HEK293 (cell line): ENCODE data around the gene ZNF451.

ENCODE experiments used
- CTCF ChIA-PET: fragments of 350-600 bp; formaldehyde crosslinking; extraction: SDS; loops from one replicate; lab custom pipeline; 2021; ENCODE audit warnings: antibody characterized with exemption; lab: Yijun Ruan, JAX
- POLR2A ChIA-PET: fragments of 300-600 bp; formaldehyde crosslinking; extraction: SDS; loops from one replicate; lab custom pipeline; 2020; ENCODE audit warnings: antibody characterized with exemption, inconsistent platforms; lab: Yijun Ruan, JAX
- H3K27ac ChIP-seq: fragments of 200-500 bp; sonication (Bioruptor generic); 2 replicates; pipeline ENCODE4 v1.5.1; 2014; ENCODE audit warnings: low read depth, low read length, control low read depth, inconsistent platforms; ENCODE audit errors: extremely low read depth
- H3K36me3 ChIP-seq, 2 experiments: fragments of 200-500 bp in 1 of 2; sonication (Bioruptor generic) in 1 of 2; 1 replicate in 1 of 2; 2 replicates in 1 of 2; pipeline ENCODE4 v1.5.1; 2014 to 2017; ENCODE audit warnings: inconsistent platforms in 2 of 2, low read length in 2 of 2; ENCODE audit not compliant: control insufficient read depth in 2 of 2, insufficient read depth in 1 of 2
- H3K4me1 ChIP-seq: fragments of 200-500 bp; sonication (Bioruptor generic); 2 replicates; pipeline ENCODE4 v1.5.1; 2014; ENCODE audit warnings: mild to moderate bottlenecking, low read length, inconsistent platforms; ENCODE audit not compliant: control insufficient read depth, insufficient read depth
- H3K4me3 ChIP-seq: 2 replicates; pipeline ENCODE4 v1.5.1; 2011; ENCODE audit warnings: low read depth, mild to moderate bottlenecking, control low read depth, low read length, moderate library complexity
- H3K9me3 ChIP-seq: fragments of 200-500 bp; sonication (Bioruptor generic); 2 replicates; pipeline ENCODE4 v1.5.1; 2014; ENCODE audit warnings: low read depth, low read length, inconsistent platforms; ENCODE audit not compliant: control insufficient read depth, insufficient read depth
- HOXA7 ChIP-seq: sonication (generic); formaldehyde crosslinking; IDR thresholded peaks from 2 replicates; pipeline ENCODE4 v1.8.1; 2022; ENCODE audit warnings: missing genetic modification reagents, borderline replicate concordance
- HOXD13 ChIP-seq: sonication (generic); formaldehyde crosslinking; IDR thresholded peaks from 2 replicates; pipeline ENCODE4 v1.8.0; 2022; ENCODE audit warnings: missing genetic modification reagents, borderline replicate concordance
- SETDB1 ChIP-seq: IDR thresholded peaks from one replicate; pipeline ENCODE4 v1.6.1; 2017; ENCODE audit warnings: mild to moderate bottlenecking, low read length, moderate library complexity, mixed read lengths; ENCODE audit not compliant: insufficient read length
- SP3 ChIP-seq: fragments of 450-650 bp; formaldehyde crosslinking; IDR thresholded peaks from 2 replicates; pipeline ENCODE4 v1.5.1; 2016; ENCODE audit warnings: missing biosample characterization, missing genetic modification characterization
- YY2 ChIP-seq: fragments of 450-650 bp; formaldehyde crosslinking; IDR thresholded peaks from 2 replicates; pipeline ENCODE4 v1.5.1; 2016; ENCODE audit warnings: missing biosample characterization, missing genetic modification characterization
- ZBTB20 ChIP-seq: fragments of 450-650 bp; formaldehyde crosslinking; IDR thresholded peaks from 2 replicates; pipeline ENCODE4 v1.5.1; 2016; ENCODE audit warnings: missing biosample characterization, missing genetic modification characterization
- ZNF121 ChIP-seq: fragments of 450-650 bp; formaldehyde crosslinking; IDR thresholded peaks from 2 replicates; pipeline ENCODE4 v1.5.1; 2016; ENCODE audit warnings: missing biosample characterization, missing genetic modification characterization
- ZNF132 ChIP-seq: fragments of 450-650 bp; formaldehyde crosslinking; IDR thresholded peaks from 2 replicates; pipeline ENCODE4 v1.5.1; 2017; ENCODE audit warnings: missing biosample characterization, missing genetic modification characterization, borderline replicate concordance
- ZNF146 ChIP-seq: fragments of 450-650 bp; formaldehyde crosslinking; IDR thresholded peaks from 2 replicates; pipeline ENCODE4 v1.5.1; 2016; ENCODE audit warnings: missing biosample characterization, missing genetic modification characterization
- ZNF202 ChIP-seq: fragments of 450-650 bp; formaldehyde crosslinking; IDR thresholded peaks from 2 replicates; pipeline ENCODE4 v1.5.1; 2016; ENCODE audit warnings: missing biosample characterization, missing genetic modification characterization, borderline replicate concordance
- ZNF223 ChIP-seq: fragments of 450-650 bp; formaldehyde crosslinking; IDR thresholded peaks from 2 replicates; pipeline ENCODE4 v1.5.1; 2016; ENCODE audit warnings: missing biosample characterization, missing genetic modification characterization
- ZNF24 ChIP-seq: fragments of 450-650 bp; formaldehyde crosslinking; IDR thresholded peaks from 2 replicates; pipeline ENCODE4 v1.5.1; 2016; ENCODE audit warnings: missing biosample characterization, missing genetic modification characterization
- ZNF335 ChIP-seq: fragments of 450-650 bp; formaldehyde crosslinking; conservative IDR thresholded peaks from 2 replicates; pipeline ENCODE4 v1.5.1; 2016; ENCODE audit warnings: missing biosample characterization, missing genetic modification characterization
- ZNF391 ChIP-seq: fragments of 450-650 bp; formaldehyde crosslinking; IDR thresholded peaks from 2 replicates; pipeline ENCODE4 v1.5.1; 2016; ENCODE audit warnings: low read depth, missing biosample characterization, missing genetic modification characterization, borderline replicate concordance
- ZNF501 ChIP-seq: fragments of 450-650 bp; formaldehyde crosslinking; IDR thresholded peaks from 2 replicates; pipeline ENCODE4 v1.5.1; 2016; ENCODE audit warnings: missing biosample characterization, missing genetic modification characterization
- ZNF558 ChIP-seq: fragments of 450-650 bp; formaldehyde crosslinking; IDR thresholded peaks from 2 replicates; pipeline ENCODE4 v1.5.1; 2016; ENCODE audit warnings: missing biosample characterization, missing genetic modification characterization
- TF ChIP-seq, protein P1 (sequence below): fragments of 450-650 bp; formaldehyde crosslinking; IDR thresholded peaks from 2 replicates; pipeline ENCODE4 v1.5.1; 2016; ENCODE audit warnings: missing biosample characterization, missing genetic modification characterization, borderline replicate concordance
- TF ChIP-seq, protein P2 (sequence below): fragments of 450-650 bp; formaldehyde crosslinking; IDR thresholded peaks from 2 replicates; pipeline ENCODE4 v1.5.1; 2016; ENCODE audit warnings: missing biosample characterization, missing genetic modification characterization

ZNF451 gene

GRCh38 chr6:57138026-57138425, 48.0 kb downstream of the ZNF451 start (continued):
- TF ChIP-seq, protein P1, sequence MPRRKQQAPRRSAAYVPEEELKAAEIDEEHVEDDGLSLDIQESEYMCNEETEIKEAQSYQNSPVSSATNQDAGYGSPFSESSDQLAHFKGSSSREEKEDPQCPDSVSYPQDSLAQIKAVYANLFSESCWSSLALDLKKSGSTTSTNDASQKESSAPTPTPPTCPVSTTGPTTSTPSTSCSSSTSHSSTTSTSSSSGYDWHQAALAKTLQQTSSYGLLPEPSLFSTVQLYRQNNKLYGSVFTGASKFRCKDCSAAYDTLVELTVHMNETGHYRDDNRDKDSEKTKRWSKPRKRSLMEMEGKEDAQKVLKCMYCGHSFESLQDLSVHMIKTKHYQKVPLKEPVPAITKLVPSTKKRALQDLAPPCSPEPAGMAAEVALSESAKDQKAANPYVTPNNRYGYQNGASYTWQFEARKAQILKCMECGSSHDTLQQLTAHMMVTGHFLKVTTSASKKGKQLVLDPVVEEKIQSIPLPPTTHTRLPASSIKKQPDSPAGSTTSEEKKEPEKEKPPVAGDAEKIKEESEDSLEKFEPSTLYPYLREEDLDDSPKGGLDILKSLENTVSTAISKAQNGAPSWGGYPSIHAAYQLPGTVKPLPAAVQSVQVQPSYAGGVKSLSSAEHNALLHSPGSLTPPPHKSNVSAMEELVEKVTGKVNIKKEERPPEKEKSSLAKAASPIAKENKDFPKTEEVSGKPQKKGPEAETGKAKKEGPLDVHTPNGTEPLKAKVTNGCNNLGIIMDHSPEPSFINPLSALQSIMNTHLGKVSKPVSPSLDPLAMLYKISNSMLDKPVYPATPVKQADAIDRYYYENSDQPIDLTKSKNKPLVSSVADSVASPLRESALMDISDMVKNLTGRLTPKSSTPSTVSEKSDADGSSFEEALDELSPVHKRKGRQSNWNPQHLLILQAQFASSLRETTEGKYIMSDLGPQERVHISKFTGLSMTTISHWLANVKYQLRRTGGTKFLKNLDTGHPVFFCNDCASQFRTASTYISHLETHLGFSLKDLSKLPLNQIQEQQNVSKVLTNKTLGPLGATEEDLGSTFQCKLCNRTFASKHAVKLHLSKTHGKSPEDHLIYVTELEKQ (tag by site-specific recombination), result no peak
- TF ChIP-seq SP3 (no peak), ZNF335 (tag by site-specific recombination) (no peak), ZNF121 (tag by site-specific recombination) (no peak), ZNF24 (tag by site-specific recombination) (no peak), ZNF146 (tag by site-specific recombination) (no peak)

DNA sequence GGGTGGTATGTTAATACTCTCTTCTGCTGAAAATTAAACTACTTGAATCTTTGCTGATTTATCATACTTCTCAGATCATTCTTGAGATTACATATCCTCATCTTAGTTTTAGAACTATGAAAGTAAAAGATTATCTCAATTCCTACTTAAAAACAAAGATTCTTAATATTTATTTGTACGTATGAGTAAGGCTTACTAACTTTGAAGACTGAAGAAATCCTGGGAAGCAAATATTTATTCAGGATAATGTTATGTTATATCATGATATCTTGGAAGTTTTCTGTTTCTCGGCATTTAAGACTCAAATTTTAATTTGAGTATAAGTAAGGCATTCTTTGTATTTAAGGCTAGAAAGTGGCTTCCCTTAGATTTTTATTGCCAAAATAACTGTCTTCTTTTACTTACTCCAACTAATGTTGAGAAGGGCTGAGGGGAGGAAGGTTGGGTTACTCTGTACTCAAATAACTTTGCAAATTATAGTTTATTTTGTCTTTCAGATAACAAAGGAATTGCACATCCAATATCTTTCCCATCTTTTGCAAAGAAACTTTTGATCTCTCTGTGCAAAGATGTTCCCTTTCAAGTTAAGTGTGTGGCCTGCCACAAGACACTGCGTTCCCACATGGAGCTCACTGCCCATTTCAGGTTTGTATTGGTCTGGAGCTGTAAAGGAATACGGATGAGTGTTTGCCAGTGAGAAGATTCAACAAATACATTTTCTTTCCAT, 51.6 kb downstream of the ZNF451 start:
- CTCF ChIA-PET, result interaction anchor here (1.0 kb wide), 1 partner anchor 10 kb away, joined by 3 read pairs; no protein-coding TSS in a partner anchor

GRCh38 chr6:57142178-57142525, 52.2 kb downstream of the ZNF451 start:
- TF ChIP-seq ZNF558 (tag by site-specific recombination) (no peak), ZBTB20 (tag by site-specific recombination) (no peak)
- TF ChIP-seq, protein P2, sequence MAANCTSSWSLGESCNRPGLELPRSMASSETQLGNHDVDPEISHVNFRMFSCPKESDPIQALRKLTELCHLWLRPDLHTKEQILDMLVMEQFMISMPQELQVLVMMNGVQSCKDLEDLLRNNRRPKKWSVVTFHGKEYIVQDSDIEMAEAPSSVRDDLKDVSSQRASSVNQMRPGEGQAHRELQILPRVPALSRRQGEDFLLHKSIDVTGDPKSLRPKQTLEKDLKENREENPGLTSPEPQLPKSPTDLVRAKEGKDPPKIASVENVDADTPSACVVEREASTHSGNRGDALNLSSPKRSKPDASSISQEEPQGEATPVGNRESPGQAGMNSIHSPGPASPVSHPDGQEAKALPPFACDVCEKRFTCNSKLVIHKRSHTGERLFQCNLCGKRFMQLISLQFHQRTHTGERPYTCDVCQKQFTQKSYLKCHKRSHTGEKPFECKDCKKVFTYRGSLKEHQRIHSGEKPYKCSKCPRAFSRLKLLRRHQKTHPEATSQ (tag by site-specific recombination), result no peak
- POLR2A ChIA-PET, result no interaction called here
- no peaks in the 10 kb centered on the region for H3K4me1 ChIP-seq
- CTCF ChIA-PET, result interaction anchor here (1.0 kb wide), 1 partner anchor 11 kb away, joined by 3 read pairs; no protein-coding TSS in a partner anchor
- no peak overlapping the region for H3K4me3 ChIP-seq
- no peaks in the 10 kb centered on the region for H3K9me3 ChIP-seq
- H3K36me3 ChIP-seq, result peaks cover 28 to 52% of the 10 kb centered on the region in 2 experiments
- no peak overlapping the region for H3K27ac ChIP-seq

More for the DNA sequence above, 51.6 kb downstream of the ZNF451 start:
- POLR2A ChIA-PET, result no interaction called here
- no peak overlapping the region for H3K27ac ChIP-seq
- H3K36me3 ChIP-seq, result peaks cover 30 to 47% of the 10 kb centered on the region in 2 experiments
- no peaks in the 10 kb centered on the region for H3K9me3 ChIP-seq
- H3K4me1 ChIP-seq, result no peaks in the 10 kb centered on the region
- TF ChIP-seq ZNF223 (tag by site-specific recombination) (no peak), ZNF146 (tag by site-specific recombination) (no peak), SETDB1 (no peak), HOXD13 (CRISPR knock-in tag) (no peak), HOXA7 (CRISPR knock-in tag) (no peak), YY2 (tag by site-specific recombination) (no peak), ZNF391 (no peak), ZNF202 (tag by site-specific recombination) (no peak), ZNF501 (tag by site-specific recombination) (no peak), ZNF132 (no peak)
- TF ChIP-seq, protein P1 (tag by site-specific recombination), result no peak
- no peak overlapping the region for H3K4me3 ChIP-seq
